Left forelimb (tissue), 1 donor: ENCODE results near the gene EPB41.
"Not testable (repeated sequence)": the region's sequence is repeated elsewhere in the genome, so short reads cannot be mapped to it uniquely, and the experiment has no call there.

Experiments used
- DNase-seq: peaks from one replicate; pipeline ENCODE4 v3.0.0-alpha.2; 2018; ENCODE audit warnings: low spot score

EPB41 gene

DNA sequence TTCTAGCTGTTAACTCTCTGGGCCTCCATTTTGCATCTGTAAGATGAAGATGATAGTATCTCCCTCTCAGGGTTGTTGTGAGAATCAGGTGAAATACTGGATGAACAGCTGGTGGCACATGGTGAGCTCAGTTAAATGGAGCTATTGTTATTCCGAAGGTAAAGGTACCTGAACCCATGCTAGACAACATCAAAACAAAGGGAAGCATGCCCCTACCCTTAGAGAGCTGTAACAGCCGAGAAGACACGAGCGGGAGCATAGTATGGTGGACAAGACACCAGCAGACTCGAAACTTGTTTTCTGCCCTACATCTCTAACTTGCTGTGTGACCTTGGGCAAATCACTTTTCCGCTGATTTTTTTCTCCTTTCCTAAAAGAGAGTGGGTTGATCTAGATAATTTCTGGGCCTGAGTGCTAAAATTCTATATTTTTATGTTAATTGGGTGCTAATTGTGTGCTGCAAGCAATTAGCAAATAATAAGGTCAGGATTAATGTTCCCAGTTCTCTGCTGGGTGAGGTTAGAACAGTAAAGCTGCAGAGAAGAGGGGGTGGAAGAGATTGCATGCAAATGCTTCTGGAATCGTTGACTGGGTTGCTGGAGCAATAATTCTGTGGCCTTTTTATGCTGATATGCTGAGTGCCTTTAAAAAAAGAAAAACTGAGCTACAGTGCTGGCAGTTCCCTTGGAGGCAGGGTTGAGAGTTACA lies 198.5 kb downstream of the EPB41 start:
- no peak for DNase-seq

DNA sequence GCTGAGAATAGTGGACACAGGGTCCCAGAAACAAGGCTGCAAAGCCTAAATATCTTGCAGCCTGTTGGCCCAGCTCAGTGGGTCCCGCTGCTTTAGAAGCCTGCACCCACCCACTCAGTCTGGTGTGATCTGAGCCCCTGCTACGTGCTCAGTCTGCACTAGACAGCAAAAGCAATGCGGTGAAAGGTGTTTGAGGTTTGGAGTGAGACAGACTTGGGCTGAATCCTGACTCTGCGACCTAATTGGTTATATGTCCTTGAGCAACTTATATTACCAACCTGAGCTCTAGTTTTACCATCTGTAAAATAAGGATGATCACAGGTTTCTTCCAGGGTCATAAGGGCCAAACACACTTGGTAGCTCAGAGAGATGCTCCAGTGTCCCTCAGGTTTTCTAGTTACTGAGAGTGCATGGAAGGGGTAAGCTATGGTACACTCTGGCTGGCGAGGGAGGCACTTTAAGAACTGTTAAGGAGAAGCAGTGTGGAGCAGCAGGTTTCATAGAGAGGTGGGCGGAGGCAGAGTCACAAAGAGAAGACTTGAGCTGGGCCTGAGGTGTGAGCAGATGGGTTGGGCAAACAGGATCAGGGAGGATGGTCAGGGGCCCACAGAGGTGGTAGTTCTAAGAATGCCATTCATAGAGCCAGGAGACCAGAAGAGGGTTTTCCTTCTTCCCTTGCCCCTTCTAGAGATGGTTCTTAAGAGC lies 199.2 kb downstream of the EPB41 start:
- no peak for DNase-seq

DNA sequence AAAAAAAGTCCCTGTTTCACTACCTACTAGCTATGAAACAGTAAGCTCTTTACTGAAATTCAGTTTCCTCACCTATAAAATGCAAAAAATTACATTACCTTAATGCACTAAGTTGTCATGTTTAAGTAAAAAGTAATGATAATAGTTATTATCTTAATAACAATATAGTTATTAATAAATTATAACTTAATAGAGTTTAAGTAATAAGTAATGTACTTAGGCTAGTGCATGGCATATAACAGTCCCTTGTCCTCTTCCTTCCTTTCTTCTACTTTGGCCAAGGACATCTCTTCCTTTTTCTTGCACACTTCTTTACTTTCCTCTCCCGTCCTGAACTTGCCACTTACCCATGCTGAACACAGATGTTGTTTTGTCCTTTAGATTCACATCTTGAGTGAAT lies 200.3 kb downstream of the EPB41 start:
- DNase-seq, result no peak

DNA sequence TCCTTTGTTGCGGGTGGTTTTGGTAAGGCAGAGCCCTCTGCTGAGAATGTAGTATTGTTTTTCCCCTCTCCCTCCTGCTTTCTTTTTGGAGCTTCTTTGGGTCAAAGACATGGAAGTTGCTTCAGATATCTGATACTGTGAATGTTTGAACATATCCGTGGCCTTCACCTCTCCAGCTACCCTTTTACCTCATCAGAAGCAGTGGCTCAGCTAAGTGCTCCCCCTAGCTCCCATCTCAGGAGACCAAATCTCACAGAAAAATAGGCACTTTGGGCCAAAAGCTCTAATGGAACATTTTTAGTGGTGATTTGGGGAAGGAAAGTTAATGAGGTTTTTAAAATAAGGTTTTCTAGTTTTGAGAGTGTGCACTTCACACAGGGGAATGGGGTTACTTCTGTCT lies 203.0 kb downstream of the EPB41 start:
- DNase-seq, result no peak

DNA sequence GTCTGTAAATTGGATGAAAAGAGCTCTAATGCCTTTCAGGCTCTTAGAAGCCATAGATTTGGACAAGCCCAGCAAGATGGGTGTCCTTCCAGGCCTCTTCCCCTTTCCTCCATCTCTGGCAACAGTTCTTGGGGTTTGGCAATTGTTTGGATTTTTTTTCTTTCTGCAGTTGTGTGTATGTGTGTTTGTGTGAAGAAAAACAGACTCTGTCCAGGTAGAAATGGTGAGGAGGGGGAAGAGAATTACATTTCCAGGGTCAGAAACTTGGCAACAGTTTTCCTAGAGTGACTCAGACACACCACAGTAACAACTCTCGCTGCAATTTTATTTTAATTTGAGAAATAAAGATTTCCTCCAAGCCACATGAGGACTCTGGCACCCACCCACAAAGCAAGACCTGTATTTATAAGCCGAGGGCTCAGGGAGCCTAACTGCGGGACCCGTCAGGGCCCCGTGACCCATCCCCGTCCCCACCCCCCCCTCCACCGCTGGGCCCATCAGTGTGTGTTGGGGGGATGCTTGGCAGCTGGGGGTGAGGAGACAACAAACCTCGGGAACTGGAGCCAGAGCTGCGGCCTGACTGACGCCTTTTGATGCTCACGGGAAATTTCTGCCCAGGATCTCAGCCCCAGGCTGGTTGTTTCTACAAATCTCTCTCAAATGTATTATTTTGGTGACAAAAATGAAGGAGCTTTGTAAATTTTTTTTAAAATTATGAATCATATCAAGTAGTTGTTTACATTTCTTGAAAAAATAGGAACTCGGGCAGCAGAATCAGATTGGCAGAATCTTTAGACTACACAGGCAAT lies 205.0 kb downstream of the EPB41 start:
- no peak for DNase-seq

DNA sequence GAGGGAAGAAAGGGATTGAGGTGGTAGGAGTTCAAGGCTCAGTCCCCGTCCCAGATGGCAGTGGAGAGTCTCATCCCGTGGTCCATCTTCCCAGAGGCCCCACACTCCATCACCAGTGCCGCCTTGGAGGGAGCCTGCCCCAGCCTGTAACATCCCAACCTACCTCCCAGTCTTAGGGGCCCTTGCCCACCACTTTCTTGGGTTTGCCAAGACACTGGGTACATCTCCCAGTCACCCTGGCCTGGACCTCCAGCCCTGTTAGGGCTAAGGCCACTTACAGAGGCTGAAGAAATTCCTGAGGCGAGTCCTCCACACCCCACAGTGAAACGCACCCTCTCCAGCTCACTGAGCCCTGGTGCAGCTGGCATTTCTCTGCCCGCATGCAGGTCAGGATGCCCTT lies 206.0 kb downstream of the EPB41 start:
- DNase-seq, result no peak

DNA sequence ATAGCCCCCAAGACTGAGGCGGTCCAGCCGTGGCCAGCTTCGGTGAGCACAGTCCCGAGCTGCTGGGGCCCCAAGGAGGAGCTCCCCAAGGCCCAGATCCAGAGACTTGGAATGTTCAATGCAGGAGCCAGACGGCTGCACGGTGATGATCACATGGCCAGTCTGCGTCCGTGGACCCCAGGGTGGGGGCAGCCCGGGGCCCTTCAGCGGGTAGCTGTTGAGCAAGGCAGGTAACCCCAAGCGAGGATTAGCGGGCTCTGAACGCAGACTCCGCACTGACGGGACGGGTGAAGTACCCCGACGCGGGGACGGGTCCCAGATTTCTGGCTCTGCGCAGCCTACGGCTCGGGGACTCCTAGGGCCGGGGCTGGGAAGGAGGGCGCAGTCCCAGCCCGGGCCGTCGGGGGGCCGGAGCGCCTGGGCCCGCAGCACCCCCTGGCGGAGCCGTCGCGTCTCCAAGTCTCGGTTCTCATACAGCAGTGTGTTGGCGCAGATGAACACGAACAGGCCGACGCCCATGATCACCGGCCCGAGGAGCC lies 206.6 kb downstream of the EPB41 start:
- DNase-seq, result peak; percentile 83

DNA sequence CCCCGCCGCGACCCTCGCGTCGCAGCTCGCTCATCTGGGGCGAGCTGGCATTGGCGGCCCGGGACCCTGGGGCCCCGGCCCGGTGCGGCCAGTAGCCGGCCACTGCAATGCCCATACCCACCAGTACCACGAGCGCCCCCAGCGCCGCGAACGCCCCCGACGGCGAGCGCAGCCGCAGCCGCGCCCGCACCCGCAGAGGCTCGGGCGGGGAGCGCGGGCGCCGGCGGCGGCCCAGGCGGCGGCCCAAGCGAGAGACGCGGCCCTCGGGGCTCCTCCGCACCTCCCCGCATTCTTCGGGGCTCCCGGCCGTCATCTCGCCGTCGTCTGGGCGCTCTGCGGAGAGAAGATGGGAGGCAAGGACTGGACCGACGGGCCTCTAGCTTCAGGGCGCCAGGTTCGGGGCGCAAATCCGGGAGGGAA lies 207.2 kb downstream of the EPB41 start:
- no peak for DNase-seq

DNA sequence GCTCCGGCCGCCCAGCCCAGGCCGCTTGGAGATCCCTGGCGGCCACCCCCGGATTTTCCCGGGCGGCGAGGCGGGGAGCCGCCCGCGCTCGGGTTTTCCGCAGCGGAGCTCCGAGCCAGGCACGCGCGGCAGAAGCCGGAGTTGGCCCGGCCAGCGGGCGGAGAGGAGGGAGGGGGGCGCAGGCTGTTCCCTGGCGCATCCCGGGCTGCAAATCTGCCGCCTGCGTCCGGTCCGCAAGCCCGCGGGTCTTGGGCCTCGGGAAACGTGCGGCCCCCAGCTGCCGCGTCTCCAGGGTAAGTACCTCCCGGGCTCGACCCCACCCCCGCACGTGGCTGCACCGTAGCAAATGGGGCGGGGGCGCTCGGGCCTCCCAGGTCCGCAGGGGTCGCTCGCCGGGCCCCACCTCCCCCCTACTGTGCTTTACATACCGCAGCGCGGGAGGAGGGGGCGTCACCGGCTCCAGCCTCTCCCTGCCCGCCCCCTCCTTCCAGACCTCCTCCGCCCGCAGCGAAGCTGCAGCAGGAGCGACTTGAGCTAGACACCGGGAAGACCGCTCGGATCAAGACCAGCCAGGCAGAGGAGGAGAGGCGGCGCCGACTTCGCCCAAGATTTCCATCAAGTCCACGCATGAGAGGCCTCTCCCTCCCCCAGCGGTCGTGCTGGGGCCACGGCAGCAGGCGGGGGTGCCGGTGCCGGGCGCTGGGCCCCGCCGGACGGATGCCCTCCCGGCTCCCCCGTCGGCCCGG lies 207.7 kb downstream of the EPB41 start:
- DNase-seq, result peak; percentile 81

DNA sequence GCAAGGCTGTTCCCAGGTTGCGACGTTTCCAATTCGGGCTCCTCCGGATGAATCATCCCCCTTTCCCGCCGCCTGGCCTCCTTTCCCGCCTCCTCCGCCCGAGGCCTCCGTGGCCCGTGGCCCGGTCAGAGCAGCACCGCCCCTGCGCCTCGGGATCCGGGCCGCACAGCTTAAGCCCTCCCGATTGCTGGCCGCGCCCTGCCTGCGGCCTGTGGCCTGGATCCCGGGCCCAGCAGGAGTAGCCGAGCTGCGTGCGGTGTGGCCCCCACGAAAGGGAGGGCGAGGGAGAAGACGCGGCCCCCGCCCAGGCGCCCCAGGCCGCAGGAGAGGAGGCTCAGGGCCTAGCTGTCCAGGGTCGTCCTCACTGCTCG lies 208.3 kb downstream of the EPB41 start:
- DNase-seq, result peak; percentile 85

DNA sequence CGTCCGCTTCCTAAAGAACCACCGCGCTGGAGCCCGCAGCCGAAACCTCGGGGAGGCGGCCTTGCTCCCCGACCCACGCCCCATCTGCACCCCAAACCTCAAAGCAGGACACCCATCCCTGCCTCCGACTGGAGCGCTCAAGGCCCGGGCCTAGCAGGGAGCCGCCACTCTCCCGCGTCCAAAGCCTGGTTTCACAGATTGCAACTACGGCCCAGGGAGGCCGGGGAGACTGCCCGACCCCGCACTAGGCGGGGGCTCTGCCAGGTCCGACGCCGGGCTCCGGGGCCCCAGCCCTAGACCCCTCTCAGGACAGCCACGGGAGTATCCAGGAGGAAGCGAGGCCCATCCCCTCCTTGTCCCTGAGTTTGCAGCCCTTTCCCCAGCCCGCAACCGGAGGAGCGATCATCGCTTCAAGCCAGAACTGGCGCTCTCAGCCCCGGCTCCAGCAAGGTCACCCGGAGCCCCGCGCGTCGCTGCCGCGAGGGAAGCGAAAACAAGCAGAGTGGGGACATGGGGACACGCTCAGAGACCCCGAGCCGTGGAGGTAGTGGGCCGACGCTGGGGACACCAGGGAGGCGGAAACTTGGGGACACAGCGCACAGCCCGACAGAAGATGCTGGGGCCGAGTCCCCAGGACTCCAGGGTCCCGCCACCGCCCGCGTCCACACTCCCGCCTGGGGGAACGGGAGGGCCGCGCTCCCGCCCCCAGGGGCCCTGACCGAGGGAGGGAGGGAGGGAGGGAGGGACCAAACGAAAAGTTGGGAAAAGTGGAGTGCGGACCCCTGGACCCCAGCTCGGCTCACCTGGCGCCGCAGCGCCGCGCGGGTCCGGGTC lies 208.9 kb downstream of the EPB41 start:
- DNase-seq, result peak; percentile 75

DNA sequence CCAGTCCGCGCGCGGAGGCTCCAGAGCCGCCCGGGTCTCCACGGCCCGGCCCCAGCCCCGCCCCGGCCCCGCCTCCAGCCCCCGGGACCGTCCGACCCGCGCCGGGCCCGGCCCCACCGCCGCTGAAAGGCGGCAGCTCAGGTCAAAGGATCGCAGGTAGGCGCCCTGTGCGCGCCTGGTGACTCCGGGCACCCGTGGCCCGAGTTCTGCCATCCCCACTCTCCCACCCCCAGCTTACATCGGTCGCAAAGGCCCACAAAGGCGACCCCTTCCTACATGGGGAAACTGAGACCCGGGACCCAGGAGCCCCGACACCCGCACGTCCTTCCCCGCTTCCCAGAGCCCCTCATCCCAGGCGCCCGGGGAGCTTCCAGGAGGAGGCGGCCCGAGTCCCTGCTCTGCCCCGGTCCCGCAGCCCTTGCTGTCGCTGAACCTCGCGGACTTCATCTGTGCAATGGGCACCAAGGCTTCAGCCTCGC lies 209.6 kb downstream of the EPB41 start, which contains the start of gene TMEM200B:
Gene TMEM200B (minus strand): TSS at position 17 of the 479 bp plus-strand sequence. CDS start 2,075 bp downstream, outside the sequence.
- DNase-seq, result no peak

DNA sequence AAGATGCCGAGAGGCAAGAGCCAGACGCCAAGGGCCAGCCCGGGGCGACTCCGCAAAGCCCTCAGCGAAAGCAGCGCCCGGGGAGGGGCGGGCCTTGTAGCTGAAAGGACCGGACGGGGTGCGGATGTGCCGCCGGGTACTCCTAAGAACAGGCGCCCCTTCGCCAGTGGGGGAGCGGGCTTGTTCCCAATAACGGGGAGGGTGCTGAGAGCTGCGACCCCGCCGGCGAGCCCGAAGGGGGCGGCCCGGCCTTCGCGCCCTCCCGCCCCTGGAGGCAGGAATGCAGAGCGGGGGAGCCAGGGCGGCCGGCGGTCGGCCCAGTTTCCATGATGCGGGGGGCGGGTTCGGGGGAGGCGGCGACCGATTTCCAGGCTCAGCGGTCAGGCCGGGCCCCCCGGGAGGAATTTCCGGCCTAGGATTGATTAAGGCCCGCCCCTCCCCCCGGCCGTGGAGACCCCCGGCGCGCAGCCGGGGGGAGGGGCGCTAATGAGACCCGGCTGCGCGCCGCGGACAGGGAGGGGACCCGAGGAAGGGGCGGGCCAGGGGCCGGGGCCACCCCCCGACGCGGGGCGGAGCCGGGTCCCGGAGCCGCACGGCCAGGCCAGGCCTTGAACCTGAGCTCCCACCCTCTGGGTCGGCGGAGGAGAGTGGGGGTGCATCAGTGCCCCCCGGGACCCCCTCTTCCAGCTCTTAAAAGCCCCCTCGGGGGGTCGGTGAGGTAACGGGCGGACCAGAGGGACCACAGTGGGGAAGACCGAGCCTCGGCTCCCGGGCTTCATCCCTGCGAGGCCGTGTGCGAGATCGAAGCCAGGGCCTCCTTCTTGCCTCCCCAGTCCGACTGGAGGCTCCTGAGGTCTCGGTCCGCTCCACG lies 210.2 kb downstream of the EPB41 start:
- DNase-seq, result peak; percentile 96

DNA sequence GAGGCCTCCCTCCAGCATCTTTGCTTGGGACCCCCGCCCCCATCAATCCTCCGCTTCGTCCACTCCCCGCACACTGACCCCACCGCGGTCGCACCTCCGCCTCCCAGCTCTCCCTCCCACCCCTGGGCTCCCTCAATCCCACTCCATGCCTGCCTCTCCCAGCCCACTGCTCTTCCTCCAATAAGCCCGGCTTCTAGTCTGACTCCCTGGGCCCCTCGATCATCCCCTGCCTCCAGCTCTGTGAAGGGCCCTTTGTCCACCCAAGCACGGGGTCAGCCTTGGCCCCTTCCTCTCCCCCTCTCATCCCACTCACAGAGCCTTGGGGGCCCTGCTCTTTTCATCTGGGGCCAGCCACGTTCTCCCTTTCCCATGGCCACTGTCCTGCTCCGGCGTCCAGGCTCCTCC lies 210.9 kb downstream of the EPB41 start:
- DNase-seq, result peak; percentile 72

DNA sequence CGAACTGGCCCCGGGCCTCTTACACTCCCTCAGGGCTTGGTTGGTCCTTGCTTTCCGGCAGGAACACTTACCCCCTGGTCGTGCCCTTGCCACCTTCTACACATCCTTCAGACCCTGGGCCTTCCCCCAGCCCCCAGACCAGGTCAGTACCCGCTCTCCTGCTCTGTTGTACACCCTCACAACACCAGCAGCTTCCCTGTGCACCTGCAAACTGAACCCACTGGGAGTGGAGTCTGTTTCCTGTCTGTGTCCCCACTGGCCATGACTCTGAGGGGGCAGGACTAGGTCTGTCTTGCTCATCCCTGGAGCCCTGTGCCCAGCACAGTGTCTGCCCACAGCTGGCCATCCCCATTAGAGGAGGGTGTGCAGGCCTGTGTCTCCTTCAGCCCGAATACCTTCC lies 211.4 kb downstream of the EPB41 start:
- DNase-seq, result no peak

DNA sequence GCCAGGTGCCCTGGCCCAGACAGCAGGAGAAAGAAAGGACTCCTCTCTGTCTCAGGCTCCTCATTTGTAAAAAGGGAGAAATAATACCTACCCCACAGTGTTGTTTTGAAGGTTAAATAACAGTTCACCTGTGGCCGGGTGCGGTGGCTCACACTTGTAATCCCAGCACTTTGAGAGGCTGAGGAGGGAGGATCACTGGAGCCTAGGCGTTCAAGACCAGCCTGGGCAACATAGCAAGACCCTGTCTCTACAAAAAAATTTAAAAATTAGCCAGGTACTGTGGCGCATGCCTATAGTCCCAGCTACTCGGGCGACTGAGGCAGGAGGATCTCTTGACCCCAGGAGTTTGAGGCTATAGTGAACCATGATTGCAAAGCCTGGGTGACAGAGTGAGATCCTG lies 211.8 kb downstream of the EPB41 start:
- DNase-seq, result no peak

DNA sequence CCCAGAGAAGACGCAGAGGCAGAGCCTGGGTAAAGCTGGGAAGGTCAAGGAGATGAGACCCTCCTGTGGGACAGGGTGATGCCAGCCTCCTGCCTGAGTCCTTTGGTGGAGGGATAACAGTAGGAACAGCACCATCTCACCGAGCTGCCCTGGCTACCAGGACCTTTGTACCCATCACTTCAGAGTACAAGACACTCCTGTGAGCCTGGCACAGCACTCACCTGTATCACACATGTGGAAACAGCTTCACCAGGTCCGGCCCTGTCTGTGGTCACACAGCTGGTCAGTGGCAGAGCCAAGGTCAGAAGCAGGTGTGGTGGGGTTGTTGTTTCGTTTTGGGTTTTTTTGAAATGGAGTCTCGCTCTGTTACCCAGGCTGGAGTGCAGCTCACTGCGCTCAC lies 214.4 kb downstream of the EPB41 start:
- no peak for DNase-seq

DNA sequence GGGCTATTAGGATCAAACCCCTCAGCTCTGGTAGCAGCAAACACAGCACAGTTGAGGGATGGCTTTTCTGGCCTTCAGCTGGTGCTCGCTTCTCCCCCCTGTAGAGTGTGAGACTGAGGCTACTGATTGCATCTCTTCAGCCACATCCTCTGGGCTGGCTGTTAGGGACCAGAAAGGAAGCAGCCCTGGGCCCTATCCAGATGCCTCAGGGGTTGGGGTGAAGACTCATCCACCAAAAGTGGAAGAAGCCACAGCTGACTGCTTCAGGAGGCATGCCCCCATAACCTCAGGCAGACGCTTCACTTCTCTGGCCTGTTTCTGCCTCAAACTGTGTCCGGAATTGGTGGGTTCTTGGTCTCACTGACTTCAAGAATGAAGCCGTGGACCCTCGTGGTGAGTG lies 215.5 kb downstream of the EPB41 start:
- DNase-seq, result no peak

DNA sequence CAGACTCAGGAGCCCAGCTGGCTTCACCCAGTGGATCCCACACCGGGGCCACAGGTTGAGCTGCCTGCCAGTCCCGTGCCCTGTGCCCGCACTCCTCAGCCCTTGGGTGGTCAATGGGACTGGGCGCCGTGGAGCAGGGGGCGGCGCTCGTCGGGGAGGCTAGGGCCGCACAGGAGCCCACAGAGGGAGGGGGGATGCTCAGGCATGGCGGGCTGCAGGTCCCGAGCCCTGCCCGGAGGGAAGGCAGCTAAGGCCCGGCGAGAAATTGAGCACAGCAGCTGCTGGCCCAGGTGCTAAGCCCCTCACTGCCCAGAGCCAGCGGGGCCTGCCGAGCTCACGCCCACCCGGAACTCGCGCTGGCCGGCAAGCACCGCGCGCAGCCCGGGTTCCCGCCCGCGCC lies 216.7 kb downstream of the EPB41 start:
- not testable (repeated sequence) for DNase-seq
